SK-N-MC (cell line): ENCODE measurements around the gene AIPL1.

ENCODE experiments used
- EZH2 ChIP-seq: fragments of 200-600 bp; sonication (generic); IDR thresholded peaks from one replicate; pipeline ENCODE4 v1.6.1; 2017; ENCODE audit warnings: antibody characterized with exemption
- POLR2AphosphoS5 ChIP-seq: IDR thresholded peaks from 2 replicates; pipeline ENCODE4 v1.6.1; 2012; ENCODE audit warnings: mild to moderate bottlenecking, low read depth, low read length, borderline replicate concordance

DNA sequence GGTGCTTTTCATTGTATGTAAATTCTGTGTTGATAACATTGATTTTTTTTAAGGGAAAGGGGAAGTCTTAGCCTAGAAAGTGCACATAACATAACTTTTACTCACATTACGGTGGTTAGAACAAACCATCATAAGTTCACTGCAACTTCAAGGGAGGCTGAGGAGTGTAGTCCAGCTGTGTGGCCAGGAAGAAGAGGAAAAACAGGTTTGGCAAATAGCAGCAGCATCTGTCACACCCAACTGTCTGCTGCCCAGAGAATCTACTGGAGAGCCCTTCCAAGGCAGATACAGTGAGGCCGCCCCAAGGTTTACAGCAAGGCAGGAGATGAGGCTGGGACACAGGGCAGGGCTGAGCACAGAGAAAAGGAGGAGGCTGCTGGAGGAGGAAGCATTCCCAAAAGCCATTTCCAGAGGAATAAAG, 60.6 kb downstream of the AIPL1 start:
- TF ChIP-seq POLR2AphosphoS5 (no peak), EZH2 (no peak)
